PC-9 (cell line): ENCODE results near the gene DUOXA1.

Experiments used
- CTCF ChIP-seq: fragments of 200-600 bp; sonication (generic); conservative IDR thresholded peaks from 2 replicates; pipeline ENCODE4 v1.6.1; 2017; ENCODE audit warnings: mixed run types, antibody characterized with exemption, mild to moderate bottlenecking, moderate library complexity
- EZH2 ChIP-seq: fragments of 200-600 bp; sonication (generic); IDR thresholded peaks from 2 replicates; pipeline ENCODE4 v1.8.0; 2017; ENCODE audit warnings: antibody characterized with exemption, low read depth

GRCh38 chr15:45107941-45108630, 21.6 kb downstream of the DUOXA1 start:
- TF ChIP-seq CTCF: no peak
- TF ChIP-seq EZH2: no peak
